Neural progenitor cell (in vitro differentiated cells): ENCODE data around the gene TCF4.

Experiments
- CTCF ChIP-seq: fragments of 200-600 bp; sonication (generic); IDR thresholded peaks from 2 replicates; pipeline ENCODE4 v1.5.1; 2017; ENCODE audit warnings: antibody characterized with exemption, mild to moderate bottlenecking
- EZH2 ChIP-seq: fragments of 200-600 bp; sonication (generic); IDR thresholded peaks from 2 replicates; pipeline ENCODE4 v1.6.1; 2017; ENCODE audit warnings: antibody characterized with exemption, mild to moderate bottlenecking, moderate library complexity

GRCh38 chr18:55475916-55476315, 112.1 kb downstream of the TCF4 start:
- TF ChIP-seq EZH2 (no peak), CTCF (no peak)
